T47D (cell line): ENCODE data around the gene RPL18.
A peak's percentile ranks its signal among the peaks of the same experiment; 100 is the strongest.

Experiments
- DNase-seq, 2 experiments: peaks; one replicate each; pipeline versions ENCODE4 v3.0.0 to v3.0.0-alpha.2; 2011 to 2012; ENCODE audit warnings: low read depth in 1 of 2, low spot score in 1 of 2
- JUND ChIP-seq: IDR thresholded peaks from 2 replicates; pipeline ENCODE4 v1.6.1; 2012; ENCODE audit warnings: low read depth
- in situ Hi-C: cut with HindIII; loops from 2 replicates; pipeline ENCODE4 v1.10.0; 2016; ENCODE audit warnings: low sequenced_read_pairs, low pct_unique_long_range_greater_than_20kb

RPL18 gene

DNA sequence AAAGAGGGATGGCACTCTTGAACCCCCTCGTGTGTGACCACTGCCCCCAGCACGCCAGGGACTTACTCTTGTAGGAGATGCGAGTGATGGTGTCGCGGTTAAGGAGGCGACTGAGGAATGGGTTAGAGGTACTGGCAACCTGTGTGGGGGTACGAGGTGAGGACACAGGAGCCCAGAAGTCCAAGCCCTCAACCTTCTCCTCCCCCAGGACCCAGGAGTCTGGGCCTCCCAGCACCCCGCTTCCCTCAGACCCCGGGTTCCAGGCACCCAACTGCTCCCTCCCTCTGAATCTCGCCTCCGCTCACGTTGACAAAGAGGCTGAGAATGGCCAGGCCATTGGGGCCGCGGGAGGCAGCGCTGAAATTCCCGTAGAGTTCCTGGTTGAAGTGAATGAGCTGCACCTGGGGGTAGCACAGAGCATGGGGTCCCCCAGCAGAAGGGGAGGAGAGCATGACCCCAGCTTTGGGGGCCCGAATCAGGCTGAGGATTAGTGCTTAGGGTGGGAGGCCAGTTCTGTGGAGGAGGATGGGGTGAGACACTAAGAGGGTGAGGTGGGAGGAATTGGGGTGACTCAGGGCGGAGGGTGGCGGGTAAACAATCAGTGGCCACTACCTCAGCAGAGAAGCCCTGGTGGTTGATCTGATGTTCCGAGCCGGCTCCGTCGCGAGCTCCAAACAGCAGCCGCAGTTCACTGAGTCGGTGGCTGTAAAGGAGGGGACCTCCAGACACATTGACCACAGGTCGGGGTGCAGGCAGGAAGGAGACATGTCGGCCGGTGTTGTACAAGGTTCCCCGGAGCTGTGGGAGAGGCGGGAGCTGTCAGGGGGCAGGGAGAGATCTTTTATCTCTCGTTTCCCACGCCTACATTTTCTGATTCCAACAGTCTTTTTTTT is 20.8 kb upstream of the RPL18 start:
- no peak for TF ChIP-seq JUND
- in situ Hi-C loops: no loop called here
- no peak for DNase-seq

DNA sequence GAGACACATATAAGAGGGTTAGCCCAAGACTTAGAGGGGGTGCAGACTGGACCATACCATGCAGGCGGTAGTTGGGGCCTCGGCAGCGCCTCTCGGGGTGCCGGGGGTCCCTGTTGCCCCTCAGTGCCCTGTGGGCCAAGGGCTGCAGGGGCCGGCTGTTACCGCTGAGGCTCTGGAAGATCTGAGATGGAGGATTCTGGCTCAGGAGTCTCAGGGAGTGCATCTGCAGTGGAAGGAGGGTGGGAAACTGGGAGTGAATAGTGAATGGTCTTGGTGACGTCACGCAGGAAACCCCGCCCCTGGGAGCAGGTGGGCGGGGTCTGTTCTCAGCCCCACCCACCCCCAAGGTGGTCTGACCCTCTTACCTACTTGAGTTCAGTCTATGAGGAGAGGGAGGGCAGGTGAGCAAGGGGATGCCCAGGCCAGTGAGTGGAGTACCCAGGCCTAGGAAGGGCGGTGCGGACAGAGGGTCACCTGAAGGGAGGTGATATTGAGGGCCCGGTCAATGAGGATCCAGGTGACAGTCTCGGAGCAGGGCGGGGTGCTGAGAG is 19.9 kb upstream of the RPL18 start:
- TF ChIP-seq JUND: no peak
- DNase-seq: peak in 1 of 2 experiments; percentile 51
- in situ Hi-C loops: no loop called here

DNA sequence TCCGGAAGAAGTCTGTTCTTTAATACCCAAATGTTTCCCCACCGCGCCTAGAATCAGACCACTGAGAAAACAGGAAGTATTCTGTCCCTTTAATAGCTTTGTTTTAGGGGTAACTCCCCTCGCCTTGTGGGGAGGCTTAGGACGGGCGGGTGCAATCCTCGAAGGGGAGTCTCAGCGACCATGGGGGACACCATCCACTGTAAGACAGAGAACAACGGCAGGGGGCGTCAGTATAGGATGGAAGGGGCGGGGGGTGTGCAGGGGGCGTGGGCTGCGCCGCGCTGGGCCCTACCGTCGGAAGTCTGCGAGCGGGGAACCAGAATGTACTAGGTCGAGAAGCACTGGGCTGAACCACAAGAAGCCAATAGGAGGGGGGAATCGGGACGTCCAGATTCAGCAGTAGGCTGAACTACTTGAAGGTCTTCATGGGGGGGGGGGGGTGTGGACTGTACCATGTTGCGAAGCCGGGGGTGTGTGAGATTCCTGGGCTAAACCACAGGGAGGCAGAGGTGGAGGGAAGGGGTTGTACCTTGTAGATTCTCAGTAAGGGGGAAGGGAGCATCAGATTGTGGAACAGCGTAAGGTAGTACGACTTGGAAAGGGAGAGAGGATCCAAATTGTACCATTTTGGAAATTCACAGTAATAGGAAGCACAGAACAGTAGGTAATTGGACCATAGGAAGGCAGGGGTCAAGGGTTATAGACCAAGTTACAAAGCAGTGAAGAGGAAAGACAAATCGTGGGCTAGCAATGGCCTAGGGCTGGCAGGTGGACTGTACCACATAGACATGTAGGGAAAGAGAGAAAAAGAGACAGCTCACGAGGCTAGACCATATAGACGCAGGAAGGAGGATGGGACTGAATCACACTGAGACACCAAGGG is 19.2 kb upstream of the RPL18 start:
- DNase-seq: peak; percentile 63 to 96
- in situ Hi-C loops: no loop called here
- no peak for TF ChIP-seq JUND

DNA sequence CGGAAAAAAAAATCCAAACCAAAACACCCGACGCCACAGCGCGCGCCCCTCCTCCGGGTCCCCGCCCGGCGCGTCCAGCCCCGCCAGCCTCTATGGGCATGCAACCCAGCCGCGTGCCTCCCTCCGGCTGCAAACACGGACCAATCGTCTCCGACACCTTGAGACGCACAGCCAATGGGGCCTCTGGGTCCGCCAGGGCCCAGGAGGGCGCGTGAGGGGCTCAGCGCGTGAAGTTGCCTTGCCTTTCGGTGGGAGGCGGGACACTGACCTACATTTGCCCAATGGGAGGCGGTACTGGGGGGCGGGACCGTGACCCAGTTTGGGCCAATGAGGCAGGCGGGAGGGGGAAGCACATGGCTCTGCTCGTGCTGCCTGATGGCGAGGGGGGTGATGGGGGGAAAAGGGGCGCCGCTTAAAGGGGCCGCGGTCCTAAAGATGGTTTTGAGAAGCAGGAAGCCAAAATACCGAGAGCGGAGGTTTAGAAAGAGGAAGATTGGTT is 18.5 kb upstream of the RPL18 start:
- DNase-seq: peak; percentile 94 to 99

DNA sequence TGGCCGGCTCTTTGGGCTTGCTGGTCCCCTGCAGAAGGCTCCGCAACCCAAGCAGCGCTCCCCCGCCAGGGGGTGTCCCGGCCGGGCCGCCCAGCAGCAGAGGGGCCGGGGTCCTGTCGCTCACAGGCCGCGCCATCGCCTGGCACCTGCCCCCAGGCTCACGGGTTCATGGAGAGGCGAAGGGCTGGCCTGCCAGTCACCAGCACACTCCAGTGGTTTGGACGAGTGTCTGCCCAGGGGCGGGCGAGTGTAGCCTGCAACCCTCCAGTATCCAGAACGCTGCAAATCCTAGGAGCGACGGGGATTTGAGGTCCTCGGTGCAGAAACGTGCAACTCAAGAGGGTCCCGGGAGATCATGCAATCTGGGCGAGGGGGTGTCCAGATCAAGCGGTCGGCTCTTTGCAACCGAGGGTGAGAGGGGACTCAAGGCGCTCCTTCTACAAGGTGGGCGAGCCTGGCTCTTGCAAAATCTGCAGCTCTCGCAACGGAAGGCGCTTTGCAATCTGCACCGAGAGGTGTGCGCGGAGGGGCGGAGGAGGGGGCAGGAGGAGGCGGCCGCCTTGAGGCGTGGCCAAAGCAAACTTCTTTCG is 18.0 kb upstream of the RPL18 start, which contains the start of gene DBP:
TSS of gene DBP (minus strand) at position 521 of the 590 bp plus-strand sequence. CDS start at position 136, 385 bp downstream.
- in situ Hi-C loops: no loop called here
- no peak for TF ChIP-seq JUND
- DNase-seq: peak in 1 of 2 experiments; percentile 63

More for the DNA sequence above, 18.5 kb upstream of the RPL18 start:
- in situ Hi-C loops: no loop called here
- no peak for TF ChIP-seq JUND

DNA sequence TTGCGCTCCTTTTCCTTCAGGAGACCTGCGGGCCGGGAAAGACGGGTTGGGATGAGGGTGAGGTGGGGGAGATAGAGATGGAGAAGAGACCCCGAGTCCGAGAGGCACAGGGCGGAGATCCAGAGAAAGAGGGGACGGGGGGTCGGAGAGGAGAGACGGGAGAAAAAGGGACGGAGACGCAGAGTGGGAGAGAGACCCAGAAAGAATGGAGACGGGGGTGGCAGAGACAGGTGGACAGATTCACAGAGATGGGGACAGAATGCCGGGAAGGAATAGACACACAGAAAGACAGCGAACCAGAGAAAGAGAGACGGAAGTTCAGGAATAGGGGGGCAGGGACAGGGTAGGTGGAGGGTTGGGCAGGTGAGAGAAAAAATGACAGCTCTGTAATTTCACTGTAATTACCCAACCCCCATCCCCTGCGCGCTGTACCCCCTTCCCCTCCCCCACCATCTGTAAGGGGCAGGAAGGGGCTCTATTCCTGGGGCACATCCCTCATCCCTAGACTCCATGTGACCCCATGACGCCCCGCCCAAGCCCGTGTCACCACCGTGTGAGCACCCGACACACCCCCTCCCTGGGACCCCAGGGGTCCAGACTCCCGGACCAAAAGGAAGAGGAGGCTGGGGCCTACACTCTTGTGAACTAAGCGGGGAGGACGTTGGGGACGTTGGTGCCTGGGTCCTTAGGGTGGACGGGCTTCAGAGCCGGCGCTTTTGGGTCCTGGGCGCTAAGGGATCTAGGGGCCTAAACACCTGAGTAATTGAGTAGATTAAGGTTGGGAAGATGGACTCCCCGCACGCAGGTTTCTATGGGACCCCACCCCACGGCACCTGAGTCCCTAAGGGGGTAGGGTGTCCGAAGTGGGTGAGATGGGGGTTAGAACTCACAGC is 17.2 kb upstream of the RPL18 start:
- no peak for TF ChIP-seq JUND
- in situ Hi-C loops: no loop called here
- no peak for DNase-seq

DNA sequence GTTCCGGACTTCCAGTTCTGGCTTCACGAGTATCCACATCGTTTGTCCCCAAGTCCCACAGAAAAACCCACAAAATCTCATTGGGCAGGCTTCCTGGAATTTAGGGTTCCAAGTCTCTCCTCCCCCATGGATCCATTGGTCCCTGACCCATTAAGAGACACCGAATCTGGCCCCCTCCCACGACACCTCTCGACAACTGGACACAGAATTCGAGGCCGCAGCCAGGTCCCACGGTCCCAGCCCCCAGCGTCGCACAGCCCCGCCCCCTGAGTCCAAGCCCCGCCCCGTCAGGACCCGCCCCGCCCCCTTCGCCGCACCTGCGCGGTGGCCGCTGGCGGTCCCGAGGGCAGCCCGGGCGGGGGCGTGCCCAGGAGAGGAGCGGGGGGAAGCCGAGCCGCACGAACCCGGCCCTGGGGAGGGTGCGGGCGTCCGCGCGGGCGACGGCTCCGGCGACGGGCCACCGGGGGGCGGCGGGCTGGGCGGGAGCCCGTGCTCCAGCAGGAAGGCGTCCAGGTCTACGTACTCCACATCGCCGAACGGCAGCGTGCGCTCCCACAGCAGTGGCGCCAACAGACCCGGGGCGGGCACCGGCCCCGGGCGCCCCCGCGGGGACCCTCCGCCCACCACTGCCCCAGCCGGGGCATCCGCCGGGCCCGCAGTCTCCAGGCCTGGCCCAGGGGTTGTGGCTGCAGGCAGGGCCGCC is 16.4 kb upstream of the RPL18 start:
- peak; percentile 61 to 80 for DNase-seq
- TF ChIP-seq JUND: no peak
- in situ Hi-C loops: no loop called here

DNA sequence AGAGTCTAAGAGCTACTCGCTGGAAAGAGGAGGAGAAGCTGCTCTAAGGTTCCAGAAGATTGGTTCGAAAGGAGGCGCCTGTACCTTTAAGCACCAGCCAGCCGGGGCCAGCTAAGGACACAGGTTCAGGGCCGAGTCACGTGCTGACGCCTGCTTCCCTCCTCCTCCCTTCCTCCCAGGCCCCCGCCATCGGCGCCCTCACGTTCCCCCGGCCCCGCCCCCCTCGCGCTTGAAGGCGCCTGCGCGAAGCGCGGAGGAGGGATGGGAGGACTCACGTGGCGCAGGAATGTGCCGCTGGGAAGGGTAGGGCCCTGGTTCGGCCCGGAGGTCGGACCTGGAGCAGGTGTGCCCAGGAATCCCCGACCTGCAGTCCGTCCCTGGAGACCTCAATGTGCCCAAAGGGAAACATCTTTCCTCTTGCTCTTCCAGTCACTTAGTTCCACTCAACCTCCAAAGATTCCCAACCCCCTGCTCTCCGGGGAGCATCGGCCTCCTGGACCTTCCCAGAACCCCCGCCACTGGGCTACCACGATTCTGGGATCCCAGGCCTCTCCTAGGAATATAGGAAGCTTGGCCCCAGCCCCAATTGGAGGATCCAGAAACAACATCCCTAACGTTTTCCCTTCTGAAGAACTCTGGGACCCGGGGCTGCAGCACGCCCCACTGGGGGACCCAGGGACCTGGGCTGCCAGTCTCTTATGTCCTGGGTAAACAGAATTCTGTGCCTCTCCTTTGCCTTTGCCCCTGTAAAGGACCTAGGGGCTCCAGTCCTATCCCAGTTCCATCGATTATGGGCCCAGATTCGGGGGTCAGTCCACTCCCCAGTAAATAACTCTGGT is 15.7 kb upstream of the RPL18 start:
- peak; percentile 72 to 97 for DNase-seq
- in situ Hi-C loops: no loop called here

DNA sequence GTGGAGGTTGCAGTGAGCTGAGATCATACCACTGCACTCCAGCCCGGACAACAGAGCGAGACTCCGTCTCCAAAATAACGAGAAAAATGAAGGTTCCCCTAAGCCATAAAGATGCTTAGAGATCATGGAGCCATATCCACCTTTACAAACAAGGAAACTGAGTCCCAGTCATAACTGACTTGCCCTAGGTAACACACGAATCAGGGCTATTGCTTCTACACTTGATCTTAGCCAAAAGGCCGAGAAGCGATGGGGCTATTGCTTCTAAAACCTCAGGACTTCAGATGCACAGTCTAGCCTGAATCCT is 15.0 kb upstream of the RPL18 start:
- in situ Hi-C loops: no loop called here
- TF ChIP-seq JUND: no peak
- no peak for DNase-seq

More for the DNA sequence above, 15.7 kb upstream of the RPL18 start:
- no peak for TF ChIP-seq JUND
